Activated T-cell treated with anti-CD3 and anti-CD28 coated beads, Interleukin-2, amount 50 U/mL, for 72 hours (primary cell): ENCODE results near the gene ZSCAN5C. TPM values are rescaled to one million over a fixed set of nuclear protein-coding genes. Genes with fewer than 3 reads are reported as not detected.

ENCODE experiments used
- ATAC-seq, 2 donors: fragments of 150-1000 bp; cut with Tn5 transposase; replicated peaks in 1 of 2; 2 replicates each; pipeline ENCODE4 v1.10.0; 2021; ENCODE audit warnings: moderate library complexity in 2 of 2, mild to moderate bottlenecking in 1 of 2
- DNase-seq, 2 donors: peaks; one replicate each; pipeline ENCODE4 v3.0.0; 2021 to 2022; ENCODE audit warnings: mixed read lengths in 1 of 2
- H3K27ac Mint-ChIP-seq: one replicate; pipeline ENCODE4 v1.8.0; 2022; ENCODE audit warnings: mild to moderate bottlenecking, moderate library complexity, mixed read lengths
- H3K27me3 Mint-ChIP-seq: one replicate; pipeline ENCODE4 v1.8.0; 2022; ENCODE audit warnings: low read depth, mixed read lengths
- H3K36me3 Mint-ChIP-seq, 2 donors: one replicate each; pipeline ENCODE4 v1.8.0; 2022; ENCODE audit warnings: mixed read lengths in 2 of 2, mild to moderate bottlenecking in 1 of 2; ENCODE audit not compliant: insufficient read depth in 2 of 2
- H3K4me1 Mint-ChIP-seq: one replicate; pipeline ENCODE4 v1.8.0; 2022; ENCODE audit warnings: low read depth, mixed read lengths
- H3K4me3 Mint-ChIP-seq, 2 donors: one replicate each; pipeline ENCODE4 v1.8.0; 2022; ENCODE audit warnings: mild to moderate bottlenecking in 2 of 2, mixed read lengths in 2 of 2, moderate library complexity in 2 of 2
- H3K9me3 Mint-ChIP-seq, 2 donors: one replicate each; pipeline ENCODE4 v1.8.0; 2022; ENCODE audit warnings: mixed read lengths in 2 of 2
- total RNA-seq, 2 donors: library from RNA; stranded (reverse); gene quantifications; one replicate each; pipeline ENCODE4 v1.2.3, GENCODE V29; 2022

ZSCAN5C gene, protein sequence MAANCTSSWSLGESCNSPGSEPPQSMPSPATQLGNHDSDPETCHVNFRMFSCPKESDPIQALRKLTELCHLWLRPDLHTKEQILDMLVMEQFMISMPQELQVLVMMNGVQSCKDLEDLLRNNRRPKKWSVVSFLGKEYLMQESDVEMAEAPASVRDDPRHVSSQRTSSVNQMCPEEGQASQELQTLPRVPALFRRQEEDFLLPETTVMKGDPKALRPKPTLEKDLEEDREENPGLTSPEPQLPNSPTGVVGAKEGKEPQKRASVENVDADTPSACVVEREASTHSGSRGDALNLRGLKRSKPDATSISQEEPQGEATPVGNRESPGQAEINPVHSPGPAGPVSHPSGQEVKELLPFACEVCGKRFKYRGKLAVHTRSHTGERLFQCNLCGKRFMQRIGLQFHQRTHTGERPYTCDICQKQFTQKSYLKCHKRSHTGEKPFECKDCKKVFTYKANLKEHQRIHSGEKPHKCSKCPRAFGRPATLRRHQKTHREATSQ
- not detected for total RNA-seq

- Mint-ChIP-seq H3K4me1 (no peaks in the 10 kb centered on the region), H3K36me3 (no peaks in the 10 kb centered on the region), H3K4me3 (no peak within 1 kb of the TSS), H3K27me3 (no peaks in the 10 kb centered on the region), H3K27ac (peak within 1 kb of the TSS; percentile 77), H3K9me3 (no peaks in the 10 kb centered on the region)
- no peak for ATAC-seq
- DNase-seq = no peak
Measured at GRCh38 chr19:56201973-56202372, at the start of gene ZSCAN5C. TSS of gene ZSCAN5C (plus strand) at chr19:56202273. CDS start at chr19:56205914, 3,641 bp downstream.

GRCh38 chr19:56152644-56153043 is 49.4 kb upstream of the ZSCAN5C start:
- Mint-ChIP-seq H3K27me3 (no peaks in the 10 kb centered on the region), H3K9me3 (no peaks in the 10 kb centered on the region), H3K27ac (no peak overlapping the region), H3K4me1 (peaks cover 14% of the 10 kb centered on the region), H3K36me3 (peaks cover 5 to 14% of the 10 kb centered on the region in 2 donors), H3K4me3 (no peak overlapping the region)
- DNase-seq = no peak
- ATAC-seq = no peak

GRCh38 chr19:56153507-56153906 is 48.6 kb upstream of the ZSCAN5C start:
- peaks cover 3 to 14% of the 10 kb centered on the region in 2 donors for H3K36me3 Mint-ChIP-seq

GRCh38 chr19:56155124-56155687 is 46.9 kb upstream of the ZSCAN5C start:
- H3K27me3 Mint-ChIP-seq = no peaks in the 10 kb centered on the region
- H3K4me3 Mint-ChIP-seq = no peak overlapping the region
- no peak overlapping the region for H3K27ac Mint-ChIP-seq
- H3K9me3 Mint-ChIP-seq = peaks cover 1% of the 10 kb centered on the region in 2 donors
- DNase-seq (peak in 1 of 2 donors; percentile 5), ATAC-seq (peak in 1 of 2 donors; percentile 20)
- H3K36me3 Mint-ChIP-seq = peaks cover 8 to 12% of the 10 kb centered on the region in 2 donors
- H3K4me1 Mint-ChIP-seq = peaks cover 14% of the 10 kb centered on the region

More at GRCh38 chr19:56153507-56153906, 48.6 kb upstream of the ZSCAN5C start:
- peak overlapping the region; percentile 29 for H3K27ac Mint-ChIP-seq
- ATAC-seq (no peak), DNase-seq (no peak)
- no peak overlapping the region for H3K4me3 Mint-ChIP-seq
- peaks cover 14% of the 10 kb centered on the region for H3K4me1 Mint-ChIP-seq
- H3K27me3 Mint-ChIP-seq = no peaks in the 10 kb centered on the region
- no peaks in the 10 kb centered on the region for H3K9me3 Mint-ChIP-seq

DNA sequence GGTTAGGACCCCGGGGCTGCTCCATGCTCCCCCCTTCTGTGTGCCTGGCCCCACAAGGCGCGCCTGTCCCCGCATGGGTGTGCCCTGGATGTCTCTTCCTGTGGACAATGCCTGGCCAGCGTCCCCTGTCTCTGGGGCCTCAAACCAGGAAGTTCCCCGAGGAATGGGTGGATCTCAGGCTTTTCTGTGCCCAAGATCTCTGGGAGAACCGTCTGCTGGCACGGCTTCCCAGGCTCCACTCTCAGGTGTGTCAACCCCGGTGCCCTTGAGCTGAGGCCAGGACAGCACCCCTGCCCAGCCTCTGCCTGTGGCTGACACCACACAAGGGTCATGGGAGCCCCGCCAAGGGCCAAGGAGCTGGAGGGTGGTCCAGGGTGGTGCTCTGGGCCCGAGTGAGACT is 45.3 kb upstream of the ZSCAN5C start:
- H3K4me1 Mint-ChIP-seq = peaks cover 15% of the 10 kb centered on the region
- H3K9me3 Mint-ChIP-seq = peaks cover 1% of the 10 kb centered on the region in 2 donors
- no peak overlapping the region for H3K27ac Mint-ChIP-seq
- H3K27me3 Mint-ChIP-seq = no peaks in the 10 kb centered on the region
- DNase-seq (no peak), ATAC-seq (no peak)
- peaks cover 8 to 9% of the 10 kb centered on the region in 2 donors for H3K36me3 Mint-ChIP-seq
- H3K4me3 Mint-ChIP-seq = no peak overlapping the region

DNA sequence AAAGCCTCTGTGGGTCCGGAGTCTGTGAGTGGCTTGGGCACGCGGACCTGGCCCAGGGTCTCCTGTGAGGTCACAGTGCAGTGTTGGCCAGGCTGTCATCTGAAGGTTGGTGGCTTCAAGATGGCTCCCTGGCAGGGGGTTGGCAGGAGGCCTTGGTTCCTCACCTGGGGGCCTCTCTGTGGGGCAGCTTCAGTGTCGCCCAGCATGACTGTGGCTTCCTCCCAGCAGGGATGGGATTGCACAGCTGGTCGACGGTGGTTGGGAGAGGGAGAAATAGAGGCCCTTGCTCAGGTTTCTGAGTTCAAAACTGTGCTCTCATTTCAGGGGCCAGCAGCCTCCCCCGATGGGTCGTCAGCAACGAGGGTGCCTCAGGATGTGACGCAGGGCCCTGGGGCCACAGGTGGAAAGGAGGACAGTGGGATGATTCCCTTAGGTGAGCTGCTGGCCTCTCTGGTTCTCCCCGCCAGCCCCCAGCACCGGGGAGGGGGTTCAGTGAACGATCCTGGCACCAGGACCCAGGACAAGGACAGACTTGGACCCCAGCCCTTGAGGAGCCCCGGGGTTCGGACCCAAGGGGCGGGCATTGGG is 43.8 kb upstream of the ZSCAN5C start:
- H3K9me3 Mint-ChIP-seq = peaks cover 1% of the 10 kb centered on the region in 2 donors

DNA sequence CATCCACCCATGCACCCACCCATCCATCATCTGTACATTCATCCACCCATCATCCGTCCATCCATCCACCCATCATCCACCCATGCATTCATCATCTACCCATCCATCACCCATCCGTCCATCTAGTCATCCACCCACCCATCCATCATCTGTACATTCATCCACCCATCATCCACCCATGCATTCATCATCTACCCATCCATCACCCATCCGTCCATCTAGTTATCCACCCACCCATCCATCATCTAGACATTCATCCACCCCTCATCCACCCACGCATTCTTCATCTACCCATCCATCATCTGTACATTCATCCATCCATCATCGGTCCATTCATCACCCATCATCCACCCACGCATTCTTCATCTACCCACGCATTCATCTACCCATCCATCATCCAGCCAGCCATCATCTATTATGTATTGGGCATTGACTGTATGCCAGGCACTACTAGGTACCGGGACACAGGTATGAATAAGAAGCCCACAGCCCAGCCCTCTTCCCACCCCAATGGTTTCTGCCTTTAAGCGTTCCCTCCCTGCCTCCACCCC is 43.0 kb upstream of the ZSCAN5C start:
- H3K27me3 Mint-ChIP-seq = no peaks in the 10 kb centered on the region
- DNase-seq = no peak
- no peak for ATAC-seq
- peaks cover 10% of the 10 kb centered on the region for H3K4me1 Mint-ChIP-seq
- H3K4me3 Mint-ChIP-seq = no peak overlapping the region
- no peak overlapping the region for H3K27ac Mint-ChIP-seq
- H3K9me3 Mint-ChIP-seq = peaks cover 1% of the 10 kb centered on the region in 2 donors
- peaks cover 7 to 9% of the 10 kb centered on the region in 2 donors for H3K36me3 Mint-ChIP-seq

More for the DNA sequence above, 43.8 kb upstream of the ZSCAN5C start:
- H3K27me3 Mint-ChIP-seq = no peaks in the 10 kb centered on the region
- DNase-seq = no peak
- H3K36me3 Mint-ChIP-seq = peaks cover 8 to 9% of the 10 kb centered on the region in 2 donors
- no peak overlapping the region for H3K4me3 Mint-ChIP-seq
- no peak overlapping the region for H3K27ac Mint-ChIP-seq
- no peak for ATAC-seq
- H3K4me1 Mint-ChIP-seq = peaks cover 13% of the 10 kb centered on the region

- no peak overlapping the region for H3K27ac Mint-ChIP-seq
- H3K9me3 Mint-ChIP-seq = peaks cover 1% of the 10 kb centered on the region in 2 donors
- no peak for ATAC-seq
- no peak for DNase-seq
- H3K4me3 Mint-ChIP-seq = no peak overlapping the region
- H3K4me1 Mint-ChIP-seq = peaks cover 12% of the 10 kb centered on the region
- peaks cover 2% of the 10 kb centered on the region for H3K27me3 Mint-ChIP-seq
- H3K36me3 Mint-ChIP-seq = peaks cover 7 to 9% of the 10 kb centered on the region in 2 donors
Measured at GRCh38 chr19:56159622-56160271, 42.3 kb upstream of the ZSCAN5C start.

DNA sequence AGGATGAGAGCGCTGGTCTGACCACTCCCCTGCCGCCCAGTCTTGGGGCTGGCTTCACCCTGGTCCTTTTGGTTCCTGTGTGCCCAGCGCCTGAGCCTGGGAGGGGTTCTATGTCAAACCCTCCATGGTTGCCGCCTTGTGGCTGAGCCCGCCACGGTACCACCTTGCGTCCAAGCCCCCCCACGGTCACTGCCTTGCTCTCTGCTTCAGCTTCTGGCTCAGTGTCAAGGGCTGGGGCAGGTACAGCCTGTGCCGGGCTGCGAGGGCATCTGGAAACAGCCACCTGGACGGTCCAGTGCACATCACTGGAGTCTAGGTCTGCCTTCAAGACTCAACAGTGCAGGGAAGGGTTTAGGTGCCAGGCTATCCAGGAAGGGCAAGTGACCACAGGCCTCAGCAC is 40.5 kb upstream of the ZSCAN5C start:
- H3K9me3 Mint-ChIP-seq = peaks cover 1% of the 10 kb centered on the region in 2 donors
- no peak overlapping the region for H3K27ac Mint-ChIP-seq
- ATAC-seq (no peak), DNase-seq (no peak)
- peaks cover 7 to 9% of the 10 kb centered on the region in 2 donors for H3K36me3 Mint-ChIP-seq
- peaks cover 12% of the 10 kb centered on the region for H3K4me1 Mint-ChIP-seq
- no peak overlapping the region for H3K4me3 Mint-ChIP-seq
- H3K27me3 Mint-ChIP-seq = peaks cover 7% of the 10 kb centered on the region

GRCh38 chr19:56162258-56162657 is 39.8 kb upstream of the ZSCAN5C start:
- Mint-ChIP-seq H3K27me3 (peaks cover 7% of the 10 kb centered on the region), H3K27ac (no peak overlapping the region), H3K9me3 (peaks cover 1% of the 10 kb centered on the region in 2 donors), H3K4me3 (no peak overlapping the region), H3K4me1 (peaks cover 12% of the 10 kb centered on the region), H3K36me3 (peaks cover 7 to 9% of the 10 kb centered on the region in 2 donors)
- ATAC-seq = peak; percentile 90 to 97
- peak; percentile 31 to 53 for DNase-seq

DNA sequence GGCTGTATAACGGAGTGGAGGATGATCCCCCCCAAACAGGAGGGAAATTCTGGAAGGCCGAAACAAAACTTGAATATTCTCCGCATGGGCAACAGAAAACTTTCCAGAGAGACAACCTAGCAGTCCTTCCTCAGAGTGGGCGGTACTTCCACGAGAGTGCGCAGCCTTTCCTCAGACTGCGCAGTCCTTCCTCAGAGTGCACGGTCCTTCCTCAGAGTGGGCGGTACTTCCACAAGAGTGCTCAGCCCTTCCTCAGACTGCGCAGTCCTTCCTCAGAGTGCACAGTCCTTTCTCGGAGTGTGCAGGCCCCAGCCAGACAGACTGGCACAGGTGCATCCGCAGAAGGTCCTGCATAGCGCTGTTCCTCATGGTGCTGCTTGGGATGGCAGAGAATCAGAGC is 39.0 kb upstream of the ZSCAN5C start:
- Mint-ChIP-seq H3K4me1 (peaks cover 12% of the 10 kb centered on the region), H3K9me3 (peaks cover 1% of the 10 kb centered on the region in 2 donors), H3K36me3 (peaks cover 7% of the 10 kb centered on the region in 2 donors), H3K4me3 (no peak overlapping the region), H3K27ac (no peak overlapping the region), H3K27me3 (peaks cover 7% of the 10 kb centered on the region)
- ATAC-seq (no peak), DNase-seq (no peak)

DNA sequence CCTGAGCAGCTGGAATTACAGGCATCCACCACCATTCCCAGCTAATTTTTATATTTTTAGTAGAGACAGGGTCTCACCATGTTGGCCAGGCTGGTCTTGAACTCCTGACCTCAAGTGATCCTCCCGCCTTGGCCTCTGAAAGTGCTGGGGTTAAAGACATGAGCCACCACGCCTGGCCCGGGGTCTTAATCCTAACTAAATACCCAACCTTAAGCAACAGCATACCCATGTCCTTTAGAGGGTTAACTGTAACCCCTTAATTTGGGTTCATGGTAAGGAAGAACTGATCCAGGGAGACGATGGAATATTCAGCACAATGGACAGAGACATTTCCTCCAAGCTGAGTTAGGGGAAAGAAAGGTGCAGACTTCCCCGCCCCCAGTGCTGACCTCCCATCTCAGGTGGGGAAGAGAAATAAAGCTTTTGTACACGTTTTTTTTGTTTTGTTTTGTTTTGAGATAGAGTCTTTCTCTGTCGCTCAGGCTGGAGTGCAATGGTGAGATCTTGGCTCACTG is 35.0 kb upstream of the ZSCAN5C start:
- DNase-seq (no peak), ATAC-seq (no peak)
- Mint-ChIP-seq H3K4me1 (peaks cover 13% of the 10 kb centered on the region), H3K4me3 (no peak overlapping the region), H3K27ac (no peak overlapping the region), H3K27me3 (peaks cover 7% of the 10 kb centered on the region), H3K36me3 (no peaks in the 10 kb centered on the region), H3K9me3 (no peaks in the 10 kb centered on the region)
